NCI-H2171 treated with DMSO at 0.1 percent for 48 hours (cell line): ENCODE measurements around the gene S1PR3.

Experiments
- DNase-seq: peaks from one replicate; lab custom pipeline; 2025; lab: John Stamatoyannopoulos, UW

The S1PR3 gene

DNA sequence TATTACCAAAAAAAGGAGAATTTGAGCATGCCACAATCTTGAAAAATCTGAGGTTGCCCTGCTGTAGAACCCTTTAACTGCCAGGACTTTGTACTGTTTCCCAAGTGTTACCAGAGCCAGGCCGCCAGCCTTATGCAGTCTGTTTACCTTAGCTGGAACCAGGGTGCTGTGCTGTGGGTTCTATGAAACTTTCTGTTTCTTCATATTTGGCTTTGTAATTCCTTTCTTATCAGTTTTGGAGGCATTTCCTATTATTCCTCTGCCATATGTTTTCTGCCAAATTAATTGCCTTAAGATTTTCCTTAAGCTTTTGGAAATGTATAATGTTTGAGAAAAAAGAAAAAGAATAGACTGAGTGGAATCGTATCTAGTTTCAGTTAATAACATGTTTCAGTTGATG is 2.1 kb downstream of the S1PR3 start:
- DNase-seq: no peak

DNA sequence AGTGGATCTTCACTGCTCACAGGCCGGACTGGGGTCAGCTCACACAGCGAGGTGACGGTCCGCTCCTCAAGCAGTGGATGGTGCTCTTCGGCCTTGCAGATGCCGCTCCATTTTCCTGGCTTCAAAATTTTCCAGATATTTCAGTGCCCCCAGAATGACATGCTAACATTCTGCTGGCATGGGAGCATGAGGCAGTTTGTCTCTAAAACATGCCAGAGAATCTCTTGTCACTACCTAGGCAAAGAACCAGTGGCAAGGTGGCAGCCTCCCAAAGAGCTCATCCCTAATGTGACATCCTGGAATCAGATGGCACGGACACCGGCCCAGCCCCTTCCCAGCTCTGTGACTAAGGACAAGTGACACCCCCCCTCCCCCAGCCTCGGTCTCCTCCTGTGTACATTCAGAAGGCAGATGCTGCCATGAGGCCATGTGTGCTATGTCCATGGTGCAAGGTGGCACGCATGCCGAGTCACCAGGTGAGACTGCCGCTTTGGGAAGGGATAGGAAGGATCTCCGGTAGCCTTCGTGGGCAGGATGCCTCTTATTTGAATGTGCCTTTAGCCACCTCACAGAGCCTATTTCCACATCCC is 2.7 kb downstream of the S1PR3 start:
- DNase-seq: no peak

DNA sequence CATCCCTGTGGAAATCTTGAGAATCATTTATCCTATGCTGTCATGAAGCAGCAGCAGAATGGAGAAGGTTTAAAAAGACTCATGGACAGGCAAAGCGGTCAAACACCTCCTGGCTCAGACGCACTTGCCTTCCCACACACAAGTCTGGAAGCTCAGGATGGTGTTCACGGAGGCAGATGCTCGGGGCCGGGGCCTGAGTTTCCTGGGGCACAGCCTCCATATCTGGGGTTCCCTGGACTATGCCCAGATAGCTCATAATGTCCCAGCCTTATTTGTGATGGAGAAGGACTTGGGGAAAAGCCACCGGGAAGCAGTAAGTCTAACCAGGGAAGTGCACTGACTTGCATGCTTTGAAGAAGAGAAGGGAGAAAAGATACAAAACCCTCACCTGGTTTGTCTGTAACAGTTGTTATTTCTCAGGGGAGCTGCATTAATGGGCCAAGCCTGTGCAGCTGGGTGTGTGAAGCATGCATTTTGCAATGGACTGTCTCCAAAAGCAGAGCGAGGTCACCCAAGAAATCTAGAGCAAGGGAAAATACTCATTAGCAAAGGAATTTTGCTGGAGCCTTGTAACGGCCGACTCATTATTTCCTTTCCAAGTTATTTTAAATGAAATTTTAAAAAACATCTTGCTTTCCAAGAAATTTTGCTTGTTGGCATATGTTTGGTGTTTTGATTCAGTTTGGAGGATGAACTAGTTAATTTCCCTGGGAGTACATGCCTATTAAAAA is 3.4 kb downstream of the S1PR3 start:
- DNase-seq: no peak

DNA sequence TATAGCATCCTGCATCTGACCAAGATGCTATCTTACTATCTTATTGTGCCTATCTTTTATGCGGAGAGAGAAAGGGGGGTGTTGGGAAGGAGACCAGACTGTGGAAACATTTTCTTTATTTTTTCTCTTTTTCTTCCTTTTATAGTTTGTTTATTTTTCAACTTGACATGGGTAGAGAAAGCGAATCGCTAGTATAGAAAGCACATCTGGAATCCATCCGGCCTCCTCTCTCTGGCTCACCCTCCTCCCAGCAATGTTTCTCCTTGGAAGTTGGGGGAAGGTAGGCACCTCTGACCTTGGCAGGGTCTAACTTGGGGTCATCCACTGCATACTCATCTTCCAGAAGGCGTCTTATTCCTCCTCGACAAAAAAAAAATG is 3.9 kb downstream of the S1PR3 start:
- no peak for DNase-seq

DNA sequence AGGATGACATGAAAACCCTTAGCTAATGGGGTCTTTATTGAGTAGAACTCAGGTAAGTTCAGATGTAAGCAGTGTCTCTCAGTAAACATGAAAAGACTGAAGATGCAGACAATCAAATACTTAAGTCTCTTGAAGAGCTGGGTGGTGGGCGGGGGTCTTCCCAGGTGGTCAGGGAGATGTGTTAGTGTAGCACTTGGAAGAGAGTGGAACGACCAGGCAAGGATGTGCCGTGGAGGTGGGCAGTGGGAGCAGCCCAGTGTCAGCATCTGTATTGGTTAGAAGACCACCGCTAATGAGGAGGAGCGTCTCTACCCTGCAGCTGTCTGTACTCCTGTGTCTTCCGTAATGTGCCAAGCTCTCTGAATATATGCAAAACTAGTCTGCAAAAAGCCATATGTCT is 4.4 kb downstream of the S1PR3 start:
- no peak for DNase-seq

DNA sequence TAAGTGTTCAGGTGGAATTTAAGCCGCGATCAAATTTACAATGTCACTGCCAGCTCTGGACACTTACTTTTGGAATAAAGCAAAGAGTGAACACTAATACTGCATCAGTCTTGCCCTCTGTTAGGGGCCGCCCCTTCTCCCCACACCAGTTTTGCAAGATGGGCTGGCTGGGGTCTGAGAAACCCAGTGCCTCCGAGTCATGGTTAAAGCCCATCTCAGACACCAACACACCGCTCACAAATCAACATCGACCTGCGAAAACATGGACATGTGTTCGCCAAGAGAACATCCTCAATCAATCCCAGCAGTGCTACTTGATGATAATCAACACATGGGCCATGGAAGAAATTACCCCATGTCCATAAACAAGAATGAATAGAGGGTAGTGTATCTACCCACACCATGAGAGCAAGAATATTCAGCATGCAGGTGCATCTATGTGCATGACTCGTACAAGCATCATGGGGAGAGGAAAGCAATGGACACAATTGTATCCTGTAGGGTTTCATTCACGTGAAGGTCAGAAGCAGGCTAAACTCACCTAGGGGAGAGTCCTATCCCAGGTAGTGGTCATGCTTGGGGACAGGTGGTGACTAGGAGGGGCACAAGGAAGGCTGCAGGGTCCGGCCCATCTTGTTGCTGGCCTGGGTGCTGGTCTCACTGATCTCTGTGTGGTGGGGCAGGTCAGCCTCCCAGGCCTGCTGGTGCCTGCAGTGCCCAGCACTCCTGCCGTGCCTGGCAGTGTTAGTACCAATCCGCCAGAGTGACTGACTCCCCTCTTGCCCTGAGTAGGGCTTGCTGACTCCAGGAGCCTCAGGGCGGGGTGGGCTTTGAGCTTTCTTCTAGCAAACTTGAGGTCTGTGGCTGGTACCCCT is 5.0 kb downstream of the S1PR3 start:
- no peak for DNase-seq

DNA sequence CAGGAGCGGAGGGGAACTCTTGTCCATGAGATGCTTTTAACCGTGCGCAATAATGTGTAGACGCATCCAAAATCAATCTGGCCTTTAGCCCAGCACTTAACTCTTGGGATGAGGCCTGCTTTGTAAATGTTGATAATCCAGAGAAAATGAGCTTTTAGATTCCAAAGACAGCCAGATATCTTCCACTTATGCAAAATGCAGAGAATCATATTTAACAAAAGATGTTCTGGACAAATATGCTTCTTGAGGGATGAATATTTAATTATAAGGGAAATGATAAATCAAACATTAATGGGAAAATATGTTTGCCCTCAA is 5.6 kb downstream of the S1PR3 start:
- no peak for DNase-seq

DNA sequence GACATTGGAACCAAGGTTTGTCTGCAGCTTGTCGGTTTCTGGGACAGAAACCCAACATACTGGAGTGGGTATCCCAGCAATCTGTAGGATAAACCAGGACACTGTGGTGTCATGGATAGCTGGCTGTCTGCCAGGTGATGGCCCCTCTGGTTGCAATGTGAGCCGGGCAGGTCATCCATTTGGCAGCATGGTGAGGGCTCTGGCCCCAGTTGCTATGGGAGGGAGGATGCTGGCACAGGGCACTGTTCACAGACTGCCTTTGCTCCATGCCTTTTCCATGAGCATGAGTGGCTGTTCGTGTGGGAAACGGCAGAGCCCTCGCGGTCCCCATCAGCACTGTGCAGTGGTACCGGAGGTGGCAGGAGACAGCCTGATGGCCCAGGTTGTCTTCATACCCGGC is 6.4 kb downstream of the S1PR3 start:
- no peak for DNase-seq

DNA sequence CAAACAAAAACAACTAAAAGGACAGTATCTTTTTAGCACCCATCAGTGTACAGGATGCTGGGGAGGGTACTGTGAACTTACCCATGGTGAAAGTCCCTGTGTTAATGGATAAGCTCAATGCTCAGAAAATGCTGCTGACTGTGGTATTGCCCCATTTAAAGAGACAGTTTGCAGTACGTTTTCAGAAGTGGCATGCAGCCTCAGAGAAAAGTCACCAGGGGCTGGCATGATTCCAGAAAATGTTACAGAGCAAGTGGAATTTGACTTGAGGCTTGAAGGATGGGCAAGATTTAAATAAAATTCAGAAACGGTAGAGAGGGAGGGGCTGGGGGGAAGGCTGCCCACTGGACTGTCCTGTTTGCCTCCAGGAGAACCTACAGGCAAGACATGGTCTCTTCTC is 7.2 kb downstream of the S1PR3 start:
- no peak for DNase-seq

DNA sequence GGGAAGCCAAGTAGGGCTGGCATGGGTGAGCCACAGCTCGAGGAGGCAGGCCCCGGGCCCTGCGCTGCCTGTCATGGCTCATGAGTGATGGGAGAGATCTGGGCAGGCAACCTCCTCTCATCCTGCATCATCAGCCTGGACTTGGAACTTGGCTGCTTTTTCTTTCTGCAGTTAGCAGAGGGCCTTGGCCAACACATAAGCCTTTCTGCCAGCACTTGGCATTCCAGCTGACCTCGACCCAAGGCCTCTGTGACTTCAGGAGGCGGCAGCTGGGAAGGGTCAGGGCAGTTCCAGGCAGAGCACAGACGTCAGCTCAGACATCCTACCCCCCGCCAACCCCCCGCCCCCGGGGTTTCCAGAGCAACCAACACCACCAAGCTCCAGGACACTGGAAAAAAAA is 7.6 kb downstream of the S1PR3 start:
- DNase-seq: no peak

DNA sequence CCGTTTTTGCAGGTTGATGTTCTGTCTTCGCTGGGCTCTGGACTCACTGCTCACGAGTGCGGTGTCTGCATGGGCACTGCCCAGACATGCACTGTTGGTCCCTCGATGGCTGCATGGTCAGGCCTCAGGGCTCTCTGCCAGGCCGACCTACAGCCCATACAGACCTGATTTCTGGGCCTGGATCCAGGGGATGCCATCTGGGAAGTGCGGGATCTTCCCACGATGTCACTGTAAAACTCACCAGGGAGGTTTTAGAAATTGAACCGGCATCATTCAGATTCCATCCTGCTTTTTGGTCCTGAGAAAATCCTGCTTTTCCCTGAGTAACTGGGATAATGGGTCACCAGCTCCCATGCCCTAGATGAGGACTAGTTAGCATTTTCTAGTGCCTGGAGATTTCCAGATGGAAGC is 9.1 kb downstream of the S1PR3 start:
- DNase-seq: no peak

DNA sequence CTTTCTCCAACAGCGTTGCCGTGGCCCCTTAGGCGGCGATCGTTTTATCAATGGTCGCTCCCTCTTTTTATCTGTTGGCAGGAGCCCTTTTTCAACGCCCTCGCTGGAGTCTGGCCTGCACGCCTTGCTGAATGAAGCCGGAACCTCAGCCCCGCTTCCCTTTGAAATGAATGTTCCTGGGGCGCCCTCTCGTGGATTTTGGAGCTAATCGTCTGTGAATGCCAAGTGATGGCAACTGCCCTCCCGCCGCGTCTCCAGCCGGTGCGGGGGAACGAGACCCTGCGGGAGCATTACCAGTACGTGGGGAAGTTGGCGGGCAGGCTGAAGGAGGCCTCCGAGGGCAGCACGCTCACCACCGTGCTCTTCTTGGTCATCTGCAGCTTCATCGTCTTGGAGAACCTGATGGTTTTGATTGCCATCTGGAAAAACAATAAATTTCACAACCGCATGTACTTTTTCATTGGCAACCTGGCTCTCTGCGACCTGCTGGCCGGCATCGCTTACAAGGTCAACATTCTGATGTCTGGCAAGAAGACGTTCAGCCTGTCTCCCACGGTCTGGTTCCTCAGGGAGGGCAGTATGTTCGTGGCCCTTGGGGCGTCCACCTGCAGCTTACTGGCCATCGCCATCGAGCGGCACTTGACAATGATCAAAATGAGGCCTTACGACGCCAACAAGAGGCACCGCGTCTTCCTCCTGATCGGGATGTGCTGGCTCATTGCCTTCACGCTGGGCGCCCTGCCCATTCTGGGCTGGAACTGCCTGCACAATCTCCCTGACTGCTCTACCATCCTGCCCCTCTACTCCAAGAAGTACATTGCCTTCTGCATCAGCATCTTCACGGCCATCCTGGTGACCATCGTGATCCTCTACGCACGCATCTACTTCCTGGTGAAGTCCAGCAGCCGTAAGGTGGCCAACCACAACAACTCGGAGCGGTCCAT is 10.0 kb downstream of the S1PR3 start:
- peak; percentile 73 for DNase-seq

DNA sequence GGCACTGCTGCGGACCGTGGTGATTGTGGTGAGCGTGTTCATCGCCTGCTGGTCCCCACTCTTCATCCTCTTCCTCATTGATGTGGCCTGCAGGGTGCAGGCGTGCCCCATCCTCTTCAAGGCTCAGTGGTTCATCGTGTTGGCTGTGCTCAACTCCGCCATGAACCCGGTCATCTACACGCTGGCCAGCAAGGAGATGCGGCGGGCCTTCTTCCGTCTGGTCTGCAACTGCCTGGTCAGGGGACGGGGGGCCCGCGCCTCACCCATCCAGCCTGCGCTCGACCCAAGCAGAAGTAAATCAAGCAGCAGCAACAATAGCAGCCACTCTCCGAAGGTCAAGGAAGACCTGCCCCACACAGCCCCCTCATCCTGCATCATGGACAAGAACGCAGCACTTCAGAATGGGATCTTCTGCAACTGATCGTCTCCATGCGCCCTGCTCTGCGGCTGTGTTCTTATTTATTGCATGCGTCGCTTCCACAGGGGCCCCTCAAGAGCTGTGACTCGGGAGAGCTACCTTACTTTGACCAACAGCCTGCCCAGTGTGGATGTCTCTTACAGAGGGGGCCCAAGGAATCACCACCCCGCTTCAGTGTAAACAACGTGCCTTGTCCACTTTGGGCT is 10.8 kb downstream of the S1PR3 start:
- DNase-seq: no peak

DNA sequence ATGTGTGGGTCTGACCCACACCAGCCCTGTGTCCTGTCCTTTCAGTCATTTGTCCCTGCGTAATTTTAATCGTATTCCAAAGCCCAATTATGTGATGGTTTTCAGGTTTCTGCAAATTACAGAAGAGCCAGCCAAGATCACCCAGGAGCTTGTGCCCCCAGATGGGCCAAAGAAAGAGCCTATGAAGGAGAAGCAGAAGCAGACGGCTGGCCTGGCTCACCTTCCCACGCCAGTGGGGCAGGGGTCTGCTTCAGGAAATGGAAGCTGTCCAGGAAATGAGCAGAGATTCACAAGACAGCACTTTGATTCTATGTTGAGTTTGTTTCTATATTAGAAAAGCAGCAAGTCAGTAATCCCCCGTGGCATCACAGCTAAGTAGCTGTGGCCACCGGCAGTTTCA is 11.7 kb downstream of the S1PR3 start:
- DNase-seq: no peak

DNA sequence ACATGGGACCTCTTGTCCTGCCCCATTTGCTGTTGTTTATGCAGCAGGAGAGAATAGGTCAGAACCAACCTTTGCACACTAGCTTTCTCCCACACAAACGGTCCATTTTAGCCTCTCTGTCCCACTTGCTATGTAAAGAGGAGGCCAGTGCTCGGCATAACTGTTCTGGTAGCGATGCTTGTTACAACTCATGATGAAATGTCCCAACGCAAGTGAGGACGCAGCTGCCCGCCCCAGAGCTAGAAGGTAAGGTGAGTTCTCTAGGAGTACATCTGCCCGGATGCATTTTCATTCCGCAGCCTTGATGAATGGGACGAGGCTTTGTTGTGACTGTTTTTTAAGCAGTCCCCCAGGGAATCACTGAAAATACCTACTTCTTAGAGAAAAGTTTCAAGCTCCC is 14.1 kb downstream of the S1PR3 start:
- no peak for DNase-seq

DNA sequence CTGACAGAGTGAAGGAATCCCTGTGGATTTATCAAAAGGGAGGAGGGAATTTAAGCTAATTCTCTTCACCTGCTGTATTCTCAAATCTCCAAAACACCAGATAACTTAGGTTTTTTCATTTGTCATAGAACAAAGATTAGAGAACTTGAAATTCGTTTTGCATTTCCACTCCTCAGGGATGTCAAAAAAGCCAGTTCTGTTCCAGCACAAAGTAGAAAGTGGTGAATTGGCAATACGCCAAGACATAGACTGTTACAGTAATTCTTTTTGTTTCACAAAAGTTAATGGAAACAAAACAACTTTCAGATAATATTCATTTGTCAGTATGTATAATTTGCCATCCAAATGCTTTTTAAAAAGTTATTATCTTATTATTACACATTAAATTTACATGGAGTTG is 15.0 kb downstream of the S1PR3 start:
- no peak for DNase-seq

DNA sequence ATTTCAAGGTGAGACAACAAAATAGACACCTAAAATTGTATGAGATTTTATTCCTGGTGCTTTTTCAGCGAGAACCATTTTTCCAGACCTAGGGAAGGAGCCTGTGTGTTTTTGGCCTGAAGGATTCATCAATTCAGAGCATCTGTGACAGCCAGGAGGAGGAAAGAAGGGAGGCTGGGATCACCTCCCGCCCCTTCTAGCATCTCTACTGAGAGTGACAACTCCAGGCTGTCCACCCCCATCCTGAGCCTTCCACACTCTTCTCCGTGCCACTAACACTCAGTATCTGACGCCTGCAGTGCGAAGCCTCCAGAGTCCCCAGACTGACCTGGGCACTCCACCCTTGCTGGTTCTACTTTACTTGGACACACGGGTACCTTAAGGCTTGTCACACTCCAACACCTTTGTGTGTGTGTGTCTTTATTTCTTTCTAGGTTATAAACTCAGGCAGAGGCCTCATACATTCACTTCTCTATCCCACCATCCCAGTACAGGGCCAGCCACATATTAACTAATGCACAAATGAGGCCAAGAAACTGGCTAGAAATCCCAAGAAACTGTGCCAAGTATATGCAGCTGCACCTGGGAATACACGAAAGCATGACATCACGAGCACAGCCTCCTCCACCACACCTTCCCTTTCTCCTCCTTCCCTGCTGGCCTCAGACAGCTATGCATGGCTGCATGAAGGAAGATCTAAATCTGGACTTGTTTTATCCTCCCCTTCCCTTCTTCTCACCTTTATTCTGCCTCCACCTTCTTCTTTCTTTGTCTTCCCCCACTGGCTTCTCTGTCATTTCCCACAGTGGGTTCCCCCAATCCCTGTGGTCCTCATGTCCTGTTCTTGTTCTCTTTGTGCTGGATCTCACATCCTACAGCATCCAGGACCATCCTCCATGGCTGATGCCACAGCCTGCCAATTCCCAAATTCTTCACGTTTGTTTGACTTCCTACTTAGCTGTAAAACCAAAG is 16.0 kb downstream of the S1PR3 start:
- no peak for DNase-seq

DNA sequence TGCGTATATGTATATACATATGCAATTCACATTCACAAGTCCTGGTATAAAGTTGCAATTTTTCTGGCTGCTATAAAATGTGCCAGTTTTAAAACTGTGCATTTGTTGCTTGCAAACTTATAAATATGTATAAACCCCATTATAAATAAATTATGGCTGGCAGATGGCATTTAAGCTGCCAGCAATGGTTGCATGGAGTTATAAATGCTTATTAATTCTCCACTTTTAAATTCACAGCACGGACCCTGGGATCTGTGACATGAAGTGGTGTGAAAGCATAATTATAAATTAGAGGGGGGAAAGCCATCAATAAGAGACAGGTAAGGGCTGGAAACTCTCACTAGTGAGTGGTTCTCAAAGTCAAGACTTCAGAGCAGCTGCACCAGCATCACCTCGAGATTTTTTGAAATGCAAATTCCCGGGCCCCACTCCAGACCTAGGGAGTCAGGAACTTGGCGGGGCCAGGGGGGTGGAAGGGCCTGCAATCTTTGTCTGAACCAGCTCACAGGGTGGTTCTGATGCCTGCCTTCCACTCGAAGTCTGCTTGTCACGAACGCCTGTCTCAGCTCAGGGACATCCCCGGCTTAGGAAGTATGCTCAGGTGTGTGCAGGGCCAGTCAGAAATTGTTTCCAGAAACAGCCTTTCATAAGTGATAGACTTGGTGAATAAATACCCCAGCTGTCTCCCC is 16.9 kb downstream of the S1PR3 start:
- DNase-seq: no peak

DNA sequence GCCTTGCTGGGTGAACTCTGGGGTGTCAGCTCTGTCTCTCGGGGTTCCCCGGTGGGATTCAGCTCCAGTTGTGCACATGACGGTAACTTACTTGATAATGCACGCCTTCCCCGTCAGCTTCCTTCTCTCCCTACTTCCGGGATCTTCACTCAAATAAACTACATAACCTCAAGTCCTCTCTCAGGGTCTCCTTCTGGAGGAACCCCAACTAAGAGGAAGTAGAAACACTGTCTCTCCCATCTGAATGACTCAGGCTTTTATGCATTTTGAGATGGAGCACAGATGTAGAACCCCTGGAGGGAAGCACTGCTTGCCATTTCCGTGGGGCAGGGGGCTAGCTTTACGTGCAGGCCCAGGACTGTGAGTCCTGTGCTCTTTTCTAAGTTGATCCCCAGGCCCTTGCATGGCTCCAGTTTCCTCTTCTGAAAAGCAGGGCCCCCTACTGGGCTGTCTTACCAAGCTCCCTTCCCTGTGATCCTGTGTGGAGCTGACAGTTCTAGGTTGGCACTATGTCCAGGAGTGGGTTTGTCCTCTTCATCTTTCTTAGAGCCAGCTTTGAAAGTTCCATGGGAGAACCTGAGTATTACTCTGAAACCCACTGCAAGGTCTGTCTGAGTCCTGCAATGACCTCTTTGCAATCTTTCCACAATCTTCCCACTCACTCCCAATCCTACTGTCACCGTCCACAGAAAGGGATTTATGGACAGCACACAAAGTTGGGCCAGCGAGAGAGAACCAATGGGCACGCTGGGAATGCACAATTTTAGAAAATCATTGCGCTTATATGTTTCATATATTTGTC is 17.7 kb downstream of the S1PR3 start:
- no peak for DNase-seq
